NCI-H2081 treated with DMSO at 0.1 percent for 48 hours (cell line): Measurements from ENCODE around the gene POLR2E.

Experiments used
- DNase-seq: peaks from one replicate; lab custom pipeline; 2025; lab: John Stamatoyannopoulos, UW

Gene POLR2E

DNA sequence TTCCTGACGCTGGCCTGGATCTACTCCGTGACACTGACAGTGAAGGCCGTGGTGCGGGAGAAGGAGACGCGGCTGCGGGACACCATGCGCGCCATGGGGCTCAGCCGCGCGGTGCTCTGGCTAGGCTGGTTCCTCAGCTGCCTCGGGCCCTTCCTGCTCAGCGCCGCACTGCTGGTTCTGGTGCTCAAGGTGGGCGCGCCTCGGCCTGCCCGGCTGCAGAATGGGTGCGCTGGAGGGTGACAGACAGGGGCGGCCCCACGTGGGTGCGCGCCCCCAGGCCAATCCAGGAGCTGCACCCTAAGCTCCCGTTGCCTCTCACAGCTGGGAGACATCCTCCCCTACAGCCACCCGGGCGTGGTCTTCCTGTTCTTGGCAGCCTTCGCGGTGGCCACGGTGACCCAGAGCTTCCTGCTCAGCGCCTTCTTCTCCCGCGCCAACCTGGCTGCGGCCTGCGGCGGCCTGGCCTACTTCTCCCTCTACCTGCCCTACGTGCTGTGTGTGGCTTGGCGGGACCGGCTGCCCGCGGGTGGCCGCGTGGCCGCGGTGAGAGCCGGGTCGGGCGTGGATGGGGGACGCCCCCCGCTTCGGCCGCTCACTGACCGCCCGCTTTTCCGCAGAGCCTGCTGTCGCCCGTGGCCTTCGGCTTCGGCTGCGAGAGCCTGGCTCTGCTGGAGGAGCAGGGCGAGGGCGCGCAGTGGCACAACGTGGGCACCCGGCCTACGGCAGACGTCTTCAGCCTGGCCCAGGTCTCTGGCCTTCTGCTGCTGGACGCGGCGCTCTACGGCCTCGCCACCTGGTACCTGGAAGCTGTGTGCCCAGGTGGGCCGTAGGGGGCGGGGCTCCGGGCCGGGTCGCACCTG is 48.1 kb downstream of the POLR2E start:
- no peak for DNase-seq

DNA sequence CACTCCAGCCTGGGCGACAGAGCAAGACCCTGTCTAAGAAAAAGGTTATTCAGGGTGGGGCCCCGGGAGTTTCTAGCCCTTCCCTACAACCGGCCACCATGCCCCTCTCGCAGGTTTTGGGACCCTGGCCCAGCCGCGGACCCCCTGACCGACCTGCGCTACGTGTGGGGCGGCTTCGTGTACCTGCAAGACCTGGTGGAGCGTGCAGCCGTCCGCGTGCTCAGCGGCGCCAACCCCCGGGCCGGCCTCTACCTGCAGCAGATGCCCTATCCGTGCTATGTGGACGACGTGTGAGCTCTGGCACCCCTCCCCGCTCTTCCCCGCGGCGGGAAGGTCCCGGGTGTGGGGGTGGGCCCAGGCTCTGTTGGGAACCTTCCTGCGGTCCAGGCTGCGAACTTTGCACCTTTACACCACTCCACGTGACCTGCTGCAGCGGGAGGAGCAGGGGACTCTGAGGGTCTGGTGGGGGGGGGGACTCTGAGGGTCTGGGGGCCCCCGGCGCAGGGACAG is 49.0 kb downstream of the POLR2E start:
- no peak for DNase-seq

GRCh38 chr19:1045247-1045603 is 50.0 kb downstream of the POLR2E start:
- no peak for DNase-seq

DNA sequence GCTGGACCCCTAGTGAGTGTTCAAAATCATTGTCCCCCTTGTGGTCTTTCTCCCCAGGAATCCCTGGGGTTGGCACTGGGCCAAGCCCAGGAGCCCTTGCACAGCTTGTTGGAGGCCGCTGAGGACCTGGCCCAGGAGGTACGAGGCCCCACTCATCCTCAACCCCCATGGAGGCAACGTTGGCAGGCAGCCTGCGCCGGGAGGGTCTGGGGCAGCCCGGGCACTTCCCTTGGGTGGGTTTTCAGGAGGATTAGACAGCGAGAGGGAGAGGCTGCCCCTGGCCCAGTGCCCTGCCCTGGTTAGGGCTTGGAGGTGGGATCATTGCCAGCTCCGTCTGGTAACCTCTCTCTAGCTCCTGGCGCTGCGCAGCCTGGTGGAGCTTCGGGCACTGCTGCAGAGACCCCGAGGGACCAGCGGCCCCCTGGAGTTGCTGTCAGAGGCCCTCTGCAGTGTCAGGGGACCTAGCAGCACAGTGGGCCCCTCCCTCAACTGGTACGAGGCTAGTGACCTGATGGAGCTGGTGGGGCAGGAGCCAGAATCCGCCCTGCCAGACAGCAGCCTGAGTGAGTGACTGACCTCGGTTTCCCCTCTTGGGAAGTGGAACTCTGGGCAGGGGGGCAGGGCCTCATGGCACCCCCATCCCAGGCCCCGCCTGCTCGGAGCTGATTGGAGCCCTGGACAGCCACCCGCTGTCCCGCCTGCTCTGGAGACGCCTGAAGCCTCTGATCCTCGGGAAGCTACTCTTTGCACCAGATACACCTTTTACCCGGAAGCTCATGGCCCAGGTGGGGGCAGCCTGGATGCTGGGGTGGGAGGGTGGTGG is 52.3 kb downstream of the POLR2E start:
- DNase-seq = no peak

DNA sequence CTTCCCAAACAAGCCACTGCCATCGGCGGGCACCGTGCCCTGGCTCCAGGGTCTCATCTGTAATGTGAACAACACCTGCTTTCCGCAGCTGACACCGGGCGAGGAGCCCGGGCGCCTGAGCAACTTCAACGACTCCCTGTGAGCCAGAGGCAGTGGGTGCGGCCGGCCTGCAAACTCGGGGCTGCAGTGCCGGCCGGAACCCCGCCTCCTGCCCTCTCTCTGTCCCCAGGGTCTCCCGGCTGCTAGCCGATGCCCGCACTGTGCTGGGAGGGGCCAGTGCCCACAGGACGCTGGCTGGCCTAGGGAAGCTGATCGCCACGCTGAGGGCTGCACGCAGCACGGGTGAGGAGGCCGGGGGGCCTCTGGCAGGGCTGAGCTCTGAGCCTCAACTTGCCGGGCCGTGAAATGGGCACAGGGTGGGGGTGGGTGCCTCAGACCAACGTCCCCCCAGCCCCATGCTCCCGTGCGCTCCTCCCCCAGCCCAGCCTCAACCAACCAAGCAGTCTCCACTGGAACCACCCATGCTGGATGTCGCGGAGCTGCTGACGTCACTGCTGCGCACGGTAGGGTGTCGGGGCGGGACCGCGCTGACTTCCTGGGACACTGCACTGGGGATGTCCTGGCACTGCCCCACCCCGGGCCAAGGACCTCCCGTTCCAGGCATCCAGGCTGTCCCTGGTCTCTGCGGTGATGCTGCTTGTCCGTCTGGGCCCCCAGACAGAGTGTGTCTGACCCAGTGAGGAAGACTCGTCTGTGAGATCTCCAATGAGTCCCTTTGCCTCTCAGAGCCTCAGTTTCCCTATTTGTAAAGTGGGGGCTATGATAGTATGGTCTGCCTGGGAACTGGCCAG is 53.1 kb downstream of the POLR2E start:
- DNase-seq = no peak

GRCh38 chr19:1041272-1041834 is 53.8 kb downstream of the POLR2E start:
- no peak for DNase-seq

DNA sequence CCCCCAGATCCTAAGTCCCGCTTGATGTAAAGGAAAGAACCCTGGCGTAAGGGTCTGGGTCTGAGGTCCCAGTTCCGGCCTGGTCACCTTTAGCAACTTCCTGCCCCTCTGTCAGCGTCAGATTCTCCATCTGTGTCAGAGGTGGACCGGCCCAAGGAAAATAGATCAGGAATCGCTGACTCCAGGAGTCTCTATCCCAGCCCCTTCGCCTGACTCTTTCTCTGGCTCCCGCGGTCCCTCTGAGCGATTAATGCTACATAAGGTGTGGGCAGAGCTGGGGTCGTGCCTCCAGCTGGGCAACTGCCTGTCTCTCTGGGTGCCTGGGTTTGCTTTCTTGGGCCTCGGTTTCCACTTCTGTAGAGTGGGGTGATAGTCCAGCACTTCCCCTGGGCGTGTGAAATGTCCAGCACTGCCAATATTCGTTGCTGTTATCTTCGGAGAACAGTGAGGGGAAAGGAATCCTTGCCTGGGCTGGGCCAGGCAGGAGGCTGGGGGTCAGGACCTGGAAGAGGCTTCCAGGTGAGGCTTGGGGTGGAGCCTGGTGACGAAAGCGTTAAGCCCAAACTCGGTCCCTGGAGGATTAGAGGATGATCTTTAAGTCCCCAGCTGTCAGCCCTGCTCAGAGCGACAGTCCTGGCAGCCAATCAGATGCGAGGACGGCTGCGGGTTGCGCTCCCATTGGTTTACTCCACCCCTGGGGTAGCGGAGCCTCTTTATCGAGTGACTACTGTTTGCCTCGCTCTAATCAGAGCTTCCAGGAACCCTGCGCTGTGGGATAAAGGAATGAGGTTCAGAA is 54.5 kb downstream of the POLR2E start:
- DNase-seq = peak; percentile 47

DNA sequence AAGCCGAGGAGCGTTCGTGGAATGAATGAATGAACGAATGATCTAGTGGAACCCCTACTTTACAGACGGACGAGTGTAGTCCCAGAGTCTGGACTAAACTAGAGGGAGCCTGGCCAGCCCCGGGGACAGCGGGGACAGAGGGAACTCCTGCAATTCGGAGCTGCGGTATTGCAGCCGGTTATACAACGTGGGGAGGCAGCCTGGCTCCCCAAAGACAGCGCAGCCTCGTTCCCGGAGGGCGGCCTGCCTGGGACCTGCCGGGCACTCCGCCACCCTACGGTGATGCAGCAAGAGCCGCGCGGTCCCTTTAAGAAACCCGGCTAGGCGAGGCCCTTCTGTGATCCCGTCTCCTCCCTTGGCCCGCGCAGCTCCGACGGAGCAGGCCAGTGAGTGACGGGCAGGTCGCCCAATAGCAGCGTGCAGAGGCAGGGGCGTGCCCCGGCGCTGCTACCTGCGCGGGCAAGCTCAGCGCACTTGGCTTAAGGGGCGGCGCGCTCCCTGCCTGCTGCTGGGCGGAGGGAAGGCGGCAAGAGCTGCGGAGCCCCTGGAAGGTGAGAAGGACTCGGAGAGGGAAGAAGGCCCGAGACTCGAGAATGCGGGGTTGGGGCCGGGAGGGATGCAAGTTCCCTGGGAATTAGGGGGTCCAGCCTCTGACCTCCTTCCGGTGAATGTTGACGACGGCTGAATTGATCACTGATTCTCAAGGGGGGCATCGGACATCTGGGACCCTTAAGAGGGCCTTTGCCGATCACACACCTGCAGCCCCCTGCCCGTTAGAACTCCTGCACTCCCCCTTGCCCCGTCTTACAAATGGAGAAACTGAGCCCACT is 55.3 kb downstream of the POLR2E start, which contains the start of gene ABCA7:
Gene ABCA7, plus strand, starts transcription at position 462 of the 830 bp plus-strand sequence. CDS start 1,255 bp downstream, outside the sequence.
- DNase-seq = peak; percentile 86

- no peak for DNase-seq
Observed at GRCh38 chr19:1038978-1039645, 56.1 kb downstream of the POLR2E start.

- DNase-seq = no peak
Observed at GRCh38 chr19:1037621-1038064, 57.5 kb downstream of the POLR2E start.
